Fibroblast of lung (primary cell): Measurements from ENCODE around the gene CRTC1. TPM values are rescaled to one million over a fixed set of nuclear protein-coding genes. Genes with fewer than 3 reads are reported as not detected.

Experiments
- DNase-seq, 2 donors: peaks; one replicate each; pipeline versions ENCODE4 v3.0.0 to v3.0.0-alpha.2; 2010; ENCODE audit warnings: low read depth in 2 of 2
- H2AFZ ChIP-seq: 2 replicates; pipeline ENCODE4 v1.5.1; 2012; ENCODE audit warnings: low read length, control low read depth, inconsistent platforms
- H3K27ac ChIP-seq: 2 replicates; pipeline ENCODE4 v1.5.1; 2011; ENCODE audit warnings: low read length, control low read depth; ENCODE audit not compliant: insufficient read depth
- H3K27me3 ChIP-seq: 2 replicates; pipeline ENCODE4 v1.5.1; 2011; ENCODE audit warnings: mild to moderate bottlenecking, low read length; ENCODE audit not compliant: control insufficient read depth, insufficient read depth
- H3K36me3 ChIP-seq: 2 replicates; pipeline ENCODE4 v1.5.1; 2011; ENCODE audit warnings: low read length; ENCODE audit not compliant: control insufficient read depth, insufficient read depth
- H3K4me1 ChIP-seq: 2 replicates; pipeline ENCODE4 v1.5.1; 2011; ENCODE audit warnings: low read length; ENCODE audit not compliant: control insufficient read depth, insufficient read depth; ENCODE audit errors: extremely low read depth
- H3K4me2 ChIP-seq: 2 replicates; pipeline ENCODE4 v1.5.1; 2011; ENCODE audit warnings: low read length, control low read depth; ENCODE audit not compliant: insufficient read depth; ENCODE audit errors: extremely low read depth
- H3K4me3 ChIP-seq, 4 experiments: fragments of 200-600 bp in 1 of 4; sonication (generic) in 1 of 4; replicated peaks in 1 of 4; 2 replicates each; pipeline ENCODE4 v1.5.1; 2011 to 2016; ENCODE audit warnings: low read length in 4 of 4, low read depth in 3 of 4, mild to moderate bottlenecking in 3 of 4, control low read depth in 2 of 4, inconsistent platforms in 1 of 4, mixed read lengths in 1 of 4; ENCODE audit not compliant: insufficient read depth in 1 of 4; ENCODE audit errors: control extremely low read depth in 1 of 4
- H3K79me2 ChIP-seq: 2 replicates; pipeline ENCODE4 v1.5.1; 2012; ENCODE audit warnings: mild to moderate bottlenecking, low read length, inconsistent platforms; ENCODE audit not compliant: control insufficient read depth, insufficient read depth
- H3K9ac ChIP-seq: 2 replicates; pipeline ENCODE4 v1.5.1; 2011; ENCODE audit warnings: mild to moderate bottlenecking, low read length, control low read depth; ENCODE audit not compliant: insufficient read depth
- H3K9me3 ChIP-seq: 2 replicates; pipeline ENCODE4 v1.5.1; 2012; ENCODE audit warnings: low read depth, low read length; ENCODE audit not compliant: control insufficient read depth, insufficient read depth
- H4K20me1 ChIP-seq: 2 replicates; pipeline ENCODE4 v1.5.1; 2011; ENCODE audit warnings: low read length; ENCODE audit not compliant: control insufficient read depth, insufficient read depth; ENCODE audit errors: extremely low read depth
- EZH2 ChIP-seq: IDR thresholded peaks from 2 replicates; pipeline ENCODE4 v1.5.1; 2012; ENCODE audit warnings: low read length, control low read depth, mild to moderate bottlenecking; ENCODE audit errors: missing control alignments
- polyA plus RNA-seq, 2 donors: library from polyadenylated mRNA; depleted of rRNA in 1 of 2; stranded (reverse) in 1 of 2; unstranded in 1 of 2; fragments of >200 nt; gene quantifications; 2 replicates each; pipeline ENCODE4 v1.2.1, GENCODE V29; 2011 to 2012; ENCODE audit warnings: missing spikeins in 1 of 2
- total RNA-seq: library from RNA; depleted of rRNA; stranded (reverse); fragments of >200 nt; gene quantifications from 2 replicates; pipeline ENCODE4 v1.2.1, GENCODE V29; 2014
- TF ChIP-seq, protein P1 (sequence below), 2 donors: IDR thresholded peaks in 1 of 2; conservative IDR thresholded peaks in 1 of 2; 1 replicate in 1 of 2; 2 replicates in 1 of 2; pipeline ENCODE4 v1.5.1; 2011 to 2012; ENCODE audit warnings: low read length in 2 of 2, control low read depth in 1 of 2, inconsistent platforms in 1 of 2, low read depth in 1 of 2, mild to moderate bottlenecking in 1 of 2

The CRTC1 gene
- total and polyA plus RNA-seq, 2 donors (not counting 1 experiment from before 2014, with no cell fraction given), result 1.2 to 2.0 TPM

DNA sequence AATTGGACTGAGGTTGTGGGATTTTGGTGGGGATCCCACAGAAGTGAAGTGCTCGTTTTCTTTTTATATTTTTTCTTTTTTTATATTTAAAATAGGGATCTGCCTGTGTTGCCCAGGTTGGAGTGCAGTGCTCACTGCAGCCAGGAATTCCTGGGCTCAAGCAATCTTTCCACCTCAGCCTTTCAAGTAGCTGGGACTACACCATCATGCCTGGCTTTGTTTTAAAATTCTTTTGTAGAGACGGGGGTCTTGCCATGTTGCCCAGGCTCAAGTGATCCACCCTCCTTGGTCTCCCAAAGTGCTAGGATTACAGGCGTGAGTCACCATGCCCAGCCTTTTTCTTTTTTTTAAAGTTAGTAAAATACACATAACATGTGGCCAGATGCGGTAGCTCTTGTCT, 20.6 kb downstream of the CRTC1 start:
- H3K4me2 ChIP-seq, result no peak overlapping the region
- H3K27me3 ChIP-seq, result no peaks in the 10 kb centered on the region
- no peaks in the 10 kb centered on the region for H3K79me2 ChIP-seq
- H3K9ac ChIP-seq, result no peak overlapping the region
- no peaks in the 10 kb centered on the region for H3K36me3 ChIP-seq
- H2AFZ ChIP-seq, result no peak overlapping the region
- H3K9me3 ChIP-seq, result no peaks in the 10 kb centered on the region
- no peaks in the 10 kb centered on the region for H4K20me1 ChIP-seq
- no peak for DNase-seq
- no peak overlapping the region for H3K27ac ChIP-seq
- peaks cover 5% of the 10 kb centered on the region for H3K4me1 ChIP-seq
- TF ChIP-seq EZH2, result no peak
- TF ChIP-seq, protein P1, sequence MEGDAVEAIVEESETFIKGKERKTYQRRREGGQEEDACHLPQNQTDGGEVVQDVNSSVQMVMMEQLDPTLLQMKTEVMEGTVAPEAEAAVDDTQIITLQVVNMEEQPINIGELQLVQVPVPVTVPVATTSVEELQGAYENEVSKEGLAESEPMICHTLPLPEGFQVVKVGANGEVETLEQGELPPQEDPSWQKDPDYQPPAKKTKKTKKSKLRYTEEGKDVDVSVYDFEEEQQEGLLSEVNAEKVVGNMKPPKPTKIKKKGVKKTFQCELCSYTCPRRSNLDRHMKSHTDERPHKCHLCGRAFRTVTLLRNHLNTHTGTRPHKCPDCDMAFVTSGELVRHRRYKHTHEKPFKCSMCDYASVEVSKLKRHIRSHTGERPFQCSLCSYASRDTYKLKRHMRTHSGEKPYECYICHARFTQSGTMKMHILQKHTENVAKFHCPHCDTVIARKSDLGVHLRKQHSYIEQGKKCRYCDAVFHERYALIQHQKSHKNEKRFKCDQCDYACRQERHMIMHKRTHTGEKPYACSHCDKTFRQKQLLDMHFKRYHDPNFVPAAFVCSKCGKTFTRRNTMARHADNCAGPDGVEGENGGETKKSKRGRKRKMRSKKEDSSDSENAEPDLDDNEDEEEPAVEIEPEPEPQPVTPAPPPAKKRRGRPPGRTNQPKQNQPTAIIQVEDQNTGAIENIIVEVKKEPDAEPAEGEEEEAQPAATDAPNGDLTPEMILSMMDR (conservative IDR thresholded peaks at IDR 0.05 in 1 of 2, IDR thresholded peaks at IDR 0.05 in 1 of 2; ENCODE audit: low read depth in 1 of 2, low read length in 2 of 2), result no peak
- no peak overlapping the region for H3K4me3 ChIP-seq

DNA sequence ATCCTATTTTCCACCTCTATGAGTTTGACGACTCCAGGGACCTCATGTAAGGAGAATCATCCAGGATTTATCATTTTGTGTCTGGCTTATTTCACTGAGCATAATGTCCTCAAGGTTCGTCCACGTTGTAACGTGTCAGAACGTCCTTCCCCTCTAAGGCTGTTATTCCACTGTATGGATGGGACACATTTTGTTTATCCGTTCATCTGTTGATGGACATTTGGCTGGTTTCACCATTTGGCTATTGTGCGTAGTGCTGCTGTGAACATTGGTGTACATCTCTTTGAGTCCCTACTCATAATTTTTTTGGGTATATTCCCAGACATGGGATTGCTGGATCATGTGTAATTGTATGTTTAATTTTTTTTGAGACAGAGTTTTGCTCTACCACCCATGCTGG, 21.5 kb downstream of the CRTC1 start:
- H3K4me1 ChIP-seq, result peaks cover 5% of the 10 kb centered on the region
- H3K36me3 ChIP-seq, result no peaks in the 10 kb centered on the region
- no peak for TF ChIP-seq EZH2
- TF ChIP-seq, protein P1 (conservative IDR thresholded peaks at IDR 0.05 in 1 of 2, IDR thresholded peaks at IDR 0.05 in 1 of 2; ENCODE audit: low read depth in 1 of 2, low read length in 2 of 2), result no peak
- no peak overlapping the region for H3K4me3 ChIP-seq
- H2AFZ ChIP-seq, result no peak overlapping the region
- H3K79me2 ChIP-seq, result no peaks in the 10 kb centered on the region
- no peak overlapping the region for H3K4me2 ChIP-seq
- H3K27ac ChIP-seq, result no peak overlapping the region
- no peak for DNase-seq
- H3K9me3 ChIP-seq, result no peaks in the 10 kb centered on the region
- no peaks in the 10 kb centered on the region for H3K27me3 ChIP-seq
- H3K9ac ChIP-seq, result no peak overlapping the region
- no peaks in the 10 kb centered on the region for H4K20me1 ChIP-seq

DNA sequence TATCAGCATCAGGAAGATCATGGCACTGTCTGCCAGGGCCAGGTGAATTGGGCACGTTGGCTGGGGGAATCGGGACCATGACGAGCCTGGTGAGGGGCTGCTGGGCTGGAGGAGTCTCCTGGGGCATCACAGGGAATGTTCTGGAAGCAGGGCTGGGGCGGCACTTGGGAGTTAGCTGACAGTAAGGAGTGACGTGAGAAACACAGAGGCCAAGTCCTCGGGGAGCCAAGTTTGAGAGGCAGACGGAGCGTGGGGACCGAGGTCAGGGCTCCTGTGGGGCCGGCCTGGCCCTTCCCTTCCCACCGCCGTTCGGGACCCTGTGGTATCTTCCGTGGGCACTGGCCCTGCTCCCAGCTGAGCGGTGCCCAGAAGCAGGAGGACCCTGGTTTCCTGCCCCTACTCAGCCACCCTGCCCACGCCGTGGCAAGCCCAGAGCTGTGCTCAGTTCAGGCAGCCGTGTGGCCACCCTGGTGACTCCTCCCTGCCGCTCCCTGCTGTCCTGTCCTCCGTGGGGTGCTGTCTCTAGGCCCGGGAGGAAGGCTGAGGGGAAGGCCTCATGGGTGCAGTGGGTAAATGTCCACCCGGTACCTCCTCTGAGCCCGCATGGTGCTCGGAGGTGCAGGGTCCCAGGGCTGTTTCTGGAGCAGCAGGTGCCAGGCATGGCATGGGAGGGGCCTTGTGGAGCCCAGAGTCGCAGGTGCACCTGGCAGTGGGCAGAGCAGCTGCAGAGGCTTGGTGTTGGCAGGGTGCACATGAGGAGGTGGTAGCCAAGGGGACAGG, 25.2 kb downstream of the CRTC1 start:
- Histone ChIP-seq H3K9ac (no peak overlapping the region), H3K27ac (no peak overlapping the region), H3K4me3 (no peak overlapping the region), H3K4me1 (peaks cover 2% of the 10 kb centered on the region), H2AFZ (no peak overlapping the region), H3K4me2 (no peak overlapping the region), H4K20me1 (no peaks in the 10 kb centered on the region), H3K27me3 (no peaks in the 10 kb centered on the region), H3K9me3 (no peaks in the 10 kb centered on the region), H3K36me3 (no peaks in the 10 kb centered on the region), H3K79me2 (no peaks in the 10 kb centered on the region)
- no peak for DNase-seq
- no peak for TF ChIP-seq EZH2
- TF ChIP-seq, protein P1 (conservative IDR thresholded peaks at IDR 0.05 in 1 of 2, IDR thresholded peaks at IDR 0.05 in 1 of 2; ENCODE audit: low read depth in 1 of 2, low read length in 2 of 2), result no peak
